T-helper 9 cell (primary cell): ENCODE data around the gene SND1.

ENCODE experiments used
- DNase-seq: peaks from one replicate; pipeline ENCODE4 v3.0.0-alpha.2; 2020

The SND1 gene

DNA sequence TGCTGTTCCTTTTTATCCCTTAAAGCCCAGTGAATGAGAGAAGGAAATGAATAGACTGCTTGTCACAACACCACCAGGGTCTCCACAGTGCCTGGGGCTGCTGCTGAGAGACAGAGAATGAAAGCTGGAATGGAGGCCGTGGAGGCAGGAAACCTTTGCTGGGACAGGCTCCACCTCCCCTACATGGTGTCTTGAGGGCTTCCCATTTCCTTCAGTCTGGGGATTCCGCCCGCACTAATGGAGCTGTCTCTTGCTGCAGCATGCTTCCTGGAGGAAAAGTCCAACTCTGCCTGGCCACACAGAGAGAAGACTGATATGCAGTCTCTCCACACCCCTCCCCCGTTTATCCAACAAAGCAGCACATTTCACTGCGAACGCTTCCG, 324.7 kb downstream of the SND1 start:
- DNase-seq: no peak

DNA sequence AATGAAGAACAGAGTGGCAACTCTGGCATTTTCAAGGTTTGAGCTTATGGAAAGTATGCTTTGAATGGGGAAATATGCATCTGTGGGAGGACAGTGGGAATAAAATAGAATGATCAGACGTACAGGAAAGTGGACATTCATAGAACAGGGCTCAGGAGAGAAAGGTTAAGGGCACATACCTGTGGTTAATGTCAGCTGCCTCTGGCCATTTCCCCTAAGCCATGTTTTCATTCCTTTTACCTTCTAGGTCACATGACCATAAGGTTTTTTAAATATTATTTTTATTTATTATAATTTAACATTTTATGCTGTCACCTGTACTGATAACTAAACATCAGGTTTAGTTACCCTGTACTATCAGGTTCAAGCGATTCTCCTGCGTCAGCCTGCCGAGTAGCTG, 326.4 kb downstream of the SND1 start:
- no peak for DNase-seq

DNA sequence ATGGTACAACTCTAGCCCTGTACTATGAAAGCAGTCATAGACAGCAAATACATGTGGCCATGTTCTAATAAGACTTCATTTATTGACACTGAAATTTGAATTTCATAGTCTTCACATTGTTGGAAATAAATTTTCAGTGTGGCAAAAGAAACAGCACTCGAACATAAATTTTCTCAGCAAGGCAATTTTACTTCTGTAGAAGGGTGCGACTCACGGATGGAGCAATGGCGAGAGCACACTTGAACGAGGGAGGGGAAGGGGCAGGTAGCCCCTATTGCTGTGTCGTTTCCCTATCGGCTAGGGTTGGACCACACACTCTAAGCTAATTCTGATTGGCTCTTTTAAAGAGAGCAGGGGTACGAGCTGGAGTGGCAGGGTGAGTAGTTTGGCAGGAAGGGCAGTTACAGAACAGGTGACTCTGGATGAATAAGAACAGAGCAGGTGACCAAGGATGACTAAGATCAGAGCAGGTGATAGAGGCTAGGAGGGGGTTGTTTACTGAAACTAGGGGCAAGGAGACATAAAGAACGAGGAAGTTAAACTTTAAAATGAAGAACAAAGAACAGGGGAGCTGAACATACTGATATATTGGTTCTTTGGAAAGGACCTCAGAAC, 327.2 kb downstream of the SND1 start:
- no peak for DNase-seq

DNA sequence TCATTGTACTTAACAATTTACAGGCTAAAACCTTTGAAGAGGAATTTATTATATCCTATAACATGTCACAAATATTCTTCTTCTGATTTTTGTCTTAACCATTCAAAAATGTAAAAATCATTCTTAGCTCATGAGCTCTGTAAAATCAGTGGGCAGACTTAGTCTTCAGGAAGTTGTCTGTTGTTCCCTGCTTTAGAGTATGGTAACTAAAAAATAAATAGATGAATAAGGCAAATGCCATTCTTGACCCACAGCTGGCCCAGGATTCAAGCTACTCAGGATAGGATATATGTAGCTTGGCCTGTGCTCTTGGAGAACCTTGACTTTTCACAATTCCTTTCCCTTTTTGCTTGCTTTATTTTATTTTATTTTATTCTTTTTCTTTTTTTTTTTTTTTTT, 327.7 kb downstream of the SND1 start:
- no peak for DNase-seq

DNA sequence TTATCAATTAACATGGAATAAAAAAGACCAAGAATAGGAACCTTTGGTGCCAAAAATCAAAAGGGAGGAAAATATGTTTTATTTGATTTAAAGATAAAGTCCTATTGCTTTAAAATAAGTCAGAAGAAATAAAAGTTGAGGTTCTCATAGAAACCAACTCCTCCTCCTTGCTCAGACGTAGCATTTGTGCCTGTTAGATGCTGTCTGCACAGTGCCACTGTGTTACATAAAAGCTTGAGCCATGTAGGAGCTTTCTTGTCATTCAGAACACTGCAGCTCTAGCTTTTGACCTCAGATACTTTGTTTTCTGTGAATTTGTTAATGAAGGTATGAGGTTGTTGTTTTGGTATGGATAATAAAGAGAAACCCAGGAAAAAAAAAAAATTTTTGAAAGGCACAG, 328.9 kb downstream of the SND1 start:
- DNase-seq: no peak

- DNase-seq: no peak
These were observed 330.0 kb downstream of the SND1 start for GRCh38 chr7:127981965-127982364.

DNA sequence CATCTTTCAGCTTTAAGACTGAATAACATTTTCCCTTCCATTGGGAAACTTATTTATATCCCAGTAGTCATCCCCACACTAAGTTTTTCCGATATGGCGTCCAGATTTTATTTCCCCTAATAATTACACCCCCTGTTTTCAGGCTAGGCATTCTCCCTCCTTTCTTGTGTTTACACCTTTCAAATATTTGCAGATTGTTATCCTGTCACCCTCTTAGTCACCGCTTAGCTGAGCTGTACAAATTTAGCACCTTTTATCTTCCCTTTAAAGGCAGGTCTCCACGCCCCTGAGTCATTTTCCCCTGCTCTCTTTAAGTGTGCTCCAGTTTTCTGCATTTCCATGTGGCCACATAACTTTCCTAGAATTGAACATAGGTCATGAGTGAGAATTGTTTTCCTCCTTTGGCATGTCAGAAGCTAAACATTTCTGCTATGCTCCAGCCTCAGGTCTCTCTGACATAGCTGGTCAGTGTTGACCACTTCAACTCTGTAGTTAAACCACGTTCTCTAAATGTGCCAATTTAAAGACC, 331.9 kb downstream of the SND1 start:
- no peak for DNase-seq

DNA sequence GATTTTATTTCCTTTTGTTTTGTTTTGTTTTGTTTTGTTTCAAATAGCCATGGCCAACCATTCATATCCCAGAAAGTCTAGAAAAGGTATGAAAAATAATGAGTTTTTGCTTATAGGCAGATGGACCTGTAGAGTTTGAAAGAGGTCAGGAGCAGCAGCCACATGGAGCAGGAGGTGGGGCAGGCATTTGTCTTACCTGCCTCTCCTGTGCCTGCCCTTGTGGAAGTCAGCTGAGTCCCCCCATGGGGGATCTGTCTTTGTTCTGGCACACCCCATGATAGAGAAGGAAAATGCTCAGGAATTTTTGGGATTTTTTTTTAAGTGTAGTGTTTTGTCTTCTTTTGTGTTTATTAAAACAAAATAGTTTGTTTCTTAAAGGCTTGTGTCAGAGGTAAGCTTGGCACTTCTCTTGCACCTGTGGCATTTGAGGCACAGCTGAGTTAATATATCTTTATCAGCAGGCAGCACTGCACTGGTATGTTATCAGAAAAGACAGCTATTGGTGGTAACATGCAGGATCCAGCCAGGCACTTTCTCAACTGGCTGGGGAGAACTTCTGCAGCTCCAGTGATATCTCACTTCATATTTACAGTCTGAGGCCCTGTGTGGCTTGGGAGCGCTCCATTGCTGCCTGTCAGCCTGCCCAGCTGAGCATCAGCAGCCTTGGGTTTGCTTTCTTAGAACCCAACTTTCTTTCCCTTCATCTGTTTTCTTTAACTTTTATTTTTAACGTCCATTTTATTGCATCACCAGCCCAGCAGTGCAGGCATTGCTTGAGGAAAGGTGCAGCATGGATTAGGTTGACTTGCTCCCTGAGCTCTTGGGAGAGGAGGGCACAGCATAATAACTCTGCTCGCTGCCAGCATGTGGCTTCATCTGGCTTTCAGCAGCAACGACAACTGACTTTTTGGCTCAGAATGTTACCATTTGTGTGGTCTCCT, 334.9 kb downstream of the SND1 start:
- no peak for DNase-seq

DNA sequence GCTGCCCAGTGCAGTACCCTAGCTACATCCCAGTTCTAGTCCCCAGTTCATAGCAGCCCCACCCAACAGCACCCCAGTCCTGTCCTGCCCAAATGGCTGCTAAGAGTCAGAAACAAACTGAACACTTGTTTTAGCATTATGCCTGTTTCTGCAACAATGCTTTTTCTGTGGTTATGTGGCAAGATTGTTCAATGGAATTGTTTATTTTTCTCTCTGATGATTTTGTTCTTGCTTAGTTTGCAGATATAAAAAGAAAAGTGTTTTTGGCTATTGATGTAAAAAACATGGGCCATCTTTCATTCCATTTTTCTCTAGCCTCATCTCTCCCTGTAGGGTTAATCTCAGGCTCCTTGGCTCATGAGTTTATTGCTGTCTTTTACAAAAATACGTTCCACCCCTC, 336.8 kb downstream of the SND1 start:
- DNase-seq: no peak

- no peak for DNase-seq
These were observed 341.3 kb downstream of the SND1 start for GRCh38 chr7:127993317-127993716.

- DNase-seq: no peak
These were observed 342.0 kb downstream of the SND1 start for GRCh38 chr7:127993987-127994386.

DNA sequence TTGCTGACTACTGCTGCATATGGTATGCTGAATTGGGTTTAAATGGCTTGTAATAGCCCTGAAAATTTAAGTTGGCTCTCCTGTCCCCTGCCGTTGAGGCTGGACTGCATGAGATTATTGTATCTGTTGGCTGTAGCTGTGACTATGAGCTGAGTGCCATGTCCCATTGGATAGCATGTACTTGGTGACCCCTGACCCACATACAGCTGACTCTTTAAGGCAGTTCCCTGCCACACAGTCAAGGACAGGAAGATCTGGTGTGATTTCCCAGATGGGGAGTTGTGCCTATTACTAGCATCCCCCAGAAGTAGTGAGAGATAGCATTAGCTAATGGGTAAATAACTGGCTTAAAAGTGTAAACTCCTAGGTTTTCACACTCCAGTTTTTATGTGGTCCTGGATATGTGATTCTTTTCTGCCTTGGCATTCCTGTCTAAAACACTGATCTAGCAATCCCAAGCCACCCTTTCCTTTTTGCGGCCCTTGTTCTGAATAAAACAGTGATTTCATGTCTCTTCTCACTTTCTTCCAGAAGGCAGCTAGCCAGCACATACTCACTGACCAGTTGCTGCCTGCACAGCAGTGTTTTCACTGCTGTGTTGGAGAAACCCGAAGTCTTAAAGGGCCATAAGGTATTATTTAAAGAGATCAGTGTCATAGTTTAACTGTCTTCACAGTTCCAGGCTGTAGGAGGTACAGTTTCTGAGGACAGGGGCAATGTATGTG, 343.3 kb downstream of the SND1 start:
- DNase-seq: no peak

DNA sequence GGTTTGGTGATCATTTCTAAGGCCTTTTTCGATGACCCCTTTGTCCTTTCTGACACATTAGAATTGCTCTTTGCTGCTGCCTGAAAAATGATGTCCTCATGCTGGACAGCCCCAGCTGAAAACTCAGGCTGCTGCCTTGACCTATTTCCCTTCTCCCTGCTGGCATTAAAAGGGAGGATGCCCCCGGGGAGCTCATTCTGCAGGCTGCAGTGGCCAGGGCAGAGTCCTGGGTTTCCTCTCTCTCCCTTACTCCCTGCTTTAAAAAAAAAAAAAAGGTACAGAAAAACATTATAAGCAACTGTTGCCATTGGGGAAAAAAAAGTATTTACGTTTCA, 343.9 kb downstream of the SND1 start:
- DNase-seq: no peak

DNA sequence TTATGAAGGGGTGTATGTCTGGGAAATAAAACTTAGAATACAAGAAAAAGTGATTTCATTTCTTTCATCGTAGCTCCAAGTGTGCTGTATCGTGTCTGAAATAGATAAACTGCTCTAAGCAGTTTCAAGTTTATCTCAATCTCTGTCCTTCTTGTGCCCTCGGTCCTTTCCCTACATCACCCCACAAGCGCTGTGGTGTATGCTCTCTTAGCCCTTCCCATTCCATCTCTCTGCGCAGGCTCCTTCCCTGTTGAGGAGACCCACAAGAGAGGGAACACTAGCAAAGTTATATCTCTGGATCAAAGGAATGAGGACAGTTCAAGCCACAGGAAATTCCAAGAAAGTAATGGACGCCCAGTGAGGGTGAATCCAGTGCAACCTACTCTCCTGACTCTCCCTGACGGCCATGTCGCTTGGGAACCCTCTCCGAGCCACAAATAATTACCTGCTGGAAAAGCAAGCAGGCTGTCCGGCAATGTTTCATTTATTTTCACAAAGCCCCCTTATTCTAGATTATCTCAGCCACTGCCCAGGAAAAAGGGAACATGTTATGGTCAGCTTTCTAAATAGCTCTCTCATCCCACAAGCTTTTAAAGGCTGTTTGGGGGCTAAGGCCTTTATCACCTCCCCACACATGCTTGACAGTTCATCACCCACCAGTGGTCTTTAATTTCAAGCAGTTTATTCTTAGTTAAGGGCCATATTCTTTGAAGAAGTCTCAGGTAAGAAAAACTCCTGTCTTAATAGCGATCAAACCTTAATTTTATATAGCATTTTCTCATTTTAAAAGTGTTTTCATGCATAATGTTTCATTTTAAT, 344.5 kb downstream of the SND1 start:
- no peak for DNase-seq

GRCh38 chr7:127997226-127997922, 345.4 kb downstream of the SND1 start:
- DNase-seq: no peak

GRCh38 chr7:127998671-127999070, 346.7 kb downstream of the SND1 start:
- DNase-seq: no peak

DNA sequence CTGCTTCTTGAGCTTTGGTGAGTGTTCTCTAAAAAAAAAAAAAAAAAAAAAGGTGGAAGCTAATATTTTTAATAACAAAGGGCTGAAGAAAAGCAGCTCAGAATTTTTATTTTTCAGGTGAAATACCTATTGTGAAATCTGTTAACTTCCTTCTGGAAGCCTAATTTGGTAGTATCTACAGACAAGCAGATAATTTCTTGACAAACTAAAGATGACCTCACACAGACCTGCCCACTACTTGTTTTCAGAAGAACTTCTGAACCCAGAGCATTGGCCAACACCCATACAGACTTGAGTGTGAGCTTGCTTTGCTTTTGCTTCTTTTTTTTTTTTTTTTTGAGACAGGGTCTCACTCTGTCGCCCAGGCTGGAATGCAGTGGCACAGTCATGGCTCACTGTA, 348.1 kb downstream of the SND1 start:
- DNase-seq: no peak

DNA sequence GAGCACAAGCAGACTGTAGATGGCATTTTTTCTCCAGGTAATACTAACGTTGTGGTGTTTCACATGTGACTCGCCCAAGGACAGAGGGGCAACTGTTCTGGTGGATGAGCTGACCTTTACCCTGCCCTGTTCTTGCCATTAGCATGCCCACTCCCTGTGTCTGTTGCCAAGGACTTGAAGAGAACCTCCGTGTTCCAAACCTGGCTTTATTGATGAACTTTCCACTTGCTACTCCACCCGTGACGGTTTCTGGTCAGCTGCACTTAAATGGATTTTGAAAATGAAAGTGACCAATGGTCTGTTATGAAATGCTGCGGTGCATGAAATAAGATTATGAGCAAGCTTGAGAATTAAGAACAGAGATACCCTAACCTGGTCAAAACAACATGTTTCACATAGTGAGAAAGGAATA, 348.9 kb downstream of the SND1 start:
- no peak for DNase-seq

- no peak for DNase-seq
These were observed 351.2 kb downstream of the SND1 start for GRCh38 chr7:128003167-128003566.

DNA sequence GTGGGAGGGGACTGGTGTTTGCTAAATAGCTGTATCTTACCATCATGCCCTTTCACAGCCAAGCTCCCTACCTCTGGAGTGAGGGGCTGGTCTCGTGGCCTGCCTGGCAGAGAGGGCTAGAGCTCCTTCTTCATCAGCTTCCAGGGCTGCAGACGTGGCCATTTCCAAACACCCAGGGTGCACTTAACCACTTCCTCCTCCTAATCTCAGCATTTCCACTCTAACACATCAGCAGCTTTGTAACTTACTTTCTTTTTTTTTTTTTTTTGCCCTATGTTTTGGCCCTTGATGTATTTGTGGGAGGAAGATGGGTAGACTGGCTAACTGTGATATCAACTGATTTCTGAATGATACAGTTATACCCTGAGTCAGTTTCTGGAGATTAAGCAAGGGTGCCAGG, 351.8 kb downstream of the SND1 start:
- DNase-seq: no peak

DNA sequence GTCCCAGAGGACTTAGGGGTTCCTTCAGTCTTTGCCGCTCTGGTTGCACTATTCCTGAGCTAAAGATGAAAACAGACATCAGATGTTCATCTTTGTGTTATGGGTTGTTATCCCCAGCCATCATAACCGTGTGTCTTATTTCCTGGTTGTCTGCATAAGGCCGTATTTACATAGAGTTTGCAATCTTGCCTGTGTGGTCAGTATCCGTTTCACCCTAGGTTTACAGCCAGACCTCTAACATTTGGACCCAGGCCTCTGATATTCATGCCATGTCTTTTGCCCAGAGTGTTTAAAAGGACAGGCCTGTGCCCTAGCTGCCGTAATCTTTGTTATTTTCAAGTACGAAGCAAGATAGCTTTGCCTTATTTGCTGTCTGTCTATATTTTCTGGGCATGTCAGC, 352.6 kb downstream of the SND1 start:
- DNase-seq: no peak

DNA sequence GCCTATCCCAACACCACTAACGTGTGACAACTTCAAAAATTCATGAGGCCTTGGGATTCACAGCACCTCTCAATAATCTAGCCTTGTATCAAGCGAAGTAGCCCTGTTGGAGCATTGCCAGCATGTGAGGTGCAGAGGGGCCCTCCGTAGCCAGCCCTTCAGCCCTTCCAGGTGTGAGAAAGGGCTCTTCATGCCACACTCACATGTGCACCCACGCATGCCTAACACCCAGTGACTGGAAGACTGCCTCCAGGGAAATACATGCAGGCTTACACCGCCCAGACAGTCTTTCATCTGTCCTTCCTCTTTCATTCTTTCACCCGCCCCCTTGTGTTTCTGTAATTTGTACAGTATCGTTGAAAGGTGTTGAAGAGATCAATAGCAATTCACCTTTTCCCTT, 353.1 kb downstream of the SND1 start:
- DNase-seq: no peak
